ENCODE measurements around the gene IL1A.

DNA sequence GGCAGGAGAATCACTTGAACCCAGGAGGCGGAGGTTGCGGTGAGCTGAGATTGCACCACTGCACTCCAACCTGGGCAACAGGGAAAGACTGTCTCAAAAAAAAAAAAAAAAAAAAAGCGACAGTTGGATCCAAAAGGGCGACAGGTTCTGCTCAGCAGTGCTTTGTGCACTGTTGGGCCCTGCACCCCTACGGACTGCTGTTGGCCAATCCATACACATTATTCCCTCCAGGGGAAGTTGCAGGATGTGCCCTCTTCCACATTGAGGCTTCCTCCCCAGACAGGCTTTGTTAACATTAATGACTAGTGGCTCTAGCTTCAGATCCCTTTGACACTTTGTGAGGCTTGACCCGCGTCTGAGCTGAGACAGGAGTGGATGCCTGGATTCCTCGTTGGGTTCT, 54.1 kb downstream of the IL1A start:
- no peak for TF ChIP-seq EP300 (IDR thresholded peaks at IDR 0.05)
- TF ChIP-seq CTCF (IDR thresholded peaks at IDR 0.05), result no peak
- TF ChIP-seq POLR2A (IDR thresholded peaks at IDR 0.05), result no peak
